HG02571 (cell line): ENCODE data around the gene SLC35D2.
"Not testable (repeated sequence)": the region's sequence is repeated elsewhere in the genome, so short reads cannot be mapped to it uniquely, and the experiment has no call there.

Experiments
- ATAC-seq: cut with Tn5 transposase; IDR thresholded peaks from one replicate; pipeline ENCODE4 v1.9.1; 2021; ENCODE audit warnings: mild to moderate bottlenecking, moderate library complexity; ENCODE audit not compliant: unreplicated experiment

Gene SLC35D2

DNA sequence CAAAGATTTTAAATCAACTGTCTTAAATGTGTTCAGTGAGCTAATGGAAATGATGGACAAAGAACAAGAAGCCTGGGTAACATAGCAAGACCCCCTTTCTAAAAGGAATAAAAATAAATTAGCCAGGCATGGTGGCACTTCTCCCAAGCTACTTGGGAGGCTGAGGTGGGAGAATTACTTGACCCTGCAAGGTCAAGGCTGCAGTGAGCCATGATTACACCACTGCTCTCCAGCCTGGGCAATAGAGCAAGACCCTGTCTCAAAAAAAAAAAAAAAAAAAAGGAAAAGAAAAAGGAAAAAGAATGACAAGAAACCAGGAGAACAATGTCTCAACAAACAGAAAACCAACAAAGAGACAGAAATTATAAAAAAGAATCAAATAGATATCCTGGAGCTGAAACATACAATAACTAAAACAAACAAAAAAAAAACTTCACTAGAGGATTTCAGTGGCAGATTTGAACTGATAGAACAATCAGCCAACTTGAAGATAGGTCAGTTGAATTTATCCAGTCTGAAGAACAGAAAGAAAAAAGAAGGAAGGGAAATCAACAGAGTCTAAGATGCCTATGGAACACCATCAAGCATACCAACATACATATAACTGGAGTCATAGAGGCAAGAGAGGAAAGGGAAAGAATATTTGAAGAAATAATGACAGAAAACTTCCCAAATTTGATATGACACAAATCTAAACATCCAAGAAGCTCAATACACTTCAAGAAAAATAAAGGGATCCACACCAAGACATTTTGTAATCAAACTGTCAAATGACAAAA is 16.8 kb upstream of the SLC35D2 start:
- no peak for ATAC-seq

DNA sequence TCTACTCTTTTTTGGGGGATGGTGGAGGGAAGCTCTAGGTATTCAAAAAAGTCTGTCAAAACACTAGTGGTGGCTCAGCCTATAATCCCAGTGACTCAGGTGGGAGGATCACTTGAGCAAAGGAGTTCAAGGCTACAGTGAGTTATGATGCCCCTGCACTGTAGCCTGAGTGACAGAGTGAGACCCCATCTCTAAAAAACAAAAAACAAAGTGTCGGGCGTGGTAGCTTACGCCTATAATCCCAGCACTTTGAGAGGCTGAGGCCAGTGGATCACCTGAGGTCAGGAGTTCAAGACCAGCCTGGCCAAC is 15.8 kb upstream of the SLC35D2 start:
- no peak for ATAC-seq

DNA sequence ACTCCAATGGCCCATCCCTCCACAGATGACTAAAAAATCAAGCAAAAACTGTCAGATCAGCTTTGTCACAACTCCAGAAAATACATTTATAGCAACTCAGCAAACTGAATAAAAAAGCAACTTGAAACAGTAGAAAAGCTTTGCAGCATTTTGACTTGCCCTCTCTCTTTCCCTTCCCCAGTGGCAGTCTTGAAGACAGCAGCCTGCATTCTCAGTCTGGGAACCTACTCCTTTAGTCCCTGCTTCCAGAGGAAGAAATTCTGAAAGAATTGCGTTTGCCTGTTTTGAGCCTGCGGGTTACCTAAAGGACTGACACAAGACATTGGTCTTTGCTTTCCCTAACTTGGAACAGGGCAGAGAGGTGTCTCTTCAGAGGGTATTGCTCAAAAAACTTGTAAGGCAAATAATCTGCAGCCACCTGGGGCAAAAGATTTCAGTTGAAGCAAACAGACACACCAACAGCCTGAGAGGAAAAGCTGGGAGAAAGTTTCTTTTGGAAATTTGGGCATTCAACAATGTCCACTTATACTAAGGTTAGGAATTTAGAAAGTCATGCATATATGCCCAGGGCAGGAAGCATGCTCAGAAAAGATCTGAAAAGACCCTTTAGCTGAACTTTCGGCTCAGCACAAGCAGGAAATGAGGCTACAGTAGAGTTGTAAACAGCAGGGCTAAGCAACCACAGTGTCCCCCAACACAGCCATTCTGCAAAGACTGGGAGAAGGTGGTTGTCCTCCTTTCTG is 15.2 kb upstream of the SLC35D2 start:
- ATAC-seq = no peak

DNA sequence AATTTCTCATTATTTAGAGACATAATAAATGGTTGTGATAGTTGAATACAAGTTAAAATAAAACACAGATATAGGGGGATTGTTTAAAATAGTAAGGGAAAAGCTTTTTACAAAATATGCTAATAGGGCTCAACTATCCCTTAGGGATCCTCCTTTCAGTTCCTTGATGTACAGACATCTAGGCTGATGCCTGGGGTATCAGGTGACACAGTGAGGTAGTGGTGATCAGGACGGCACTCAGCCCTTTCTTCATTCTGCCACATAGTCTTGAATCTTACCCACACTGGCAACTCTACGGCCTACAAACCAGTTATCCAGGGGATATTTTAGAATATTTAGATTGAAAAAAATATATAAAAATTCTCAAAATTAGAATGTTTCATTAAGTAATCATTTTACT is 12.5 kb upstream of the SLC35D2 start:
- no peak for ATAC-seq

DNA sequence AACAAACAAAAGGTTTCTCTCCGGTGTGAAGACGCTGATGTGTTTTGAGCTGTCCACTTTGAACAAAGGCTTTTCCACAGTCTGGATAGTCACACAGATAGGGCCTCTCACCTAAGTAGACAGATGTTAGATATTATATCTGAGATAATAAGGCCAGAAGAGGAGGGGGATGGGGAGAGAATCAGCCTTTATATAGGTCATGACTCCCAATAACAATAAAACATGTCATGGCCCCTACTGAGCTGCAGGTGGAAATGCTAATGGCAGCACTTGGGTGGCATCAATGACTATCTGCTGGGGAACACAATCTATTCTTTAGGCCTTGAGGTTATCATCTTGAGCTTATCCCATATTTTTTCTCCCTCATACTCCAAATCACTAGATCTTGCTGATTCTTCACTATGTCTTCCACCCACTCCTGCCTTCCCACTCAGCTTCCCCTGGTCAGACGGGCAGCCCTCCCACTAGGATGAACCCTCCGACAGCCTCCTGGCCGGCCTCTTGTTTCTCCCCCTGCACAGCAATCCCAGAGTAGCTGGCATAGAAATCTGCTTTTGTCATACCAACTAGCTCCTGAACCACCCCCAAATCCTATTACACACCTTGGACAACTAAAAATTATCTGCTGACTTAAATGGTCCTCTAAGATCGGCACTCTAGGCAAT is 11.5 kb upstream of the SLC35D2 start:
- no peak for ATAC-seq

DNA sequence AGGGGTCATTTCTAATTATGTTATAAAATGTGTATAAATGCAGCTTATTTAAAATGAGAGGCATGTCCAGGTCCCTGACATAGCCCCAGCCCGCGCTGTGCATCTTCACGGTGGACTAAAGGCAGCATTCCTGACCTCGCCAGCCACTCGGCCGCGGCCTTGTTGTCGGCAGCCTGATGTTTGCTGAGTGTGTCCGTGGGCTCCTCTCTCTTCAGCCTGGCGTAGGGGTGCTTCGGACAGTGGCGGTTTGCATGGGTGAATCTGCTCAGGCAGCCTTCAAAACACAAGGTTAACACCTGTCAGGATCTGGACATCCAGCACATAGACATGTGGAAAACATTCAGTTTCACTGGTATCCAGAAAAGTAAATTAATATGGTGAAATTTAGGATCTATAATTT is 8.8 kb upstream of the SLC35D2 start:
- ATAC-seq = no peak

DNA sequence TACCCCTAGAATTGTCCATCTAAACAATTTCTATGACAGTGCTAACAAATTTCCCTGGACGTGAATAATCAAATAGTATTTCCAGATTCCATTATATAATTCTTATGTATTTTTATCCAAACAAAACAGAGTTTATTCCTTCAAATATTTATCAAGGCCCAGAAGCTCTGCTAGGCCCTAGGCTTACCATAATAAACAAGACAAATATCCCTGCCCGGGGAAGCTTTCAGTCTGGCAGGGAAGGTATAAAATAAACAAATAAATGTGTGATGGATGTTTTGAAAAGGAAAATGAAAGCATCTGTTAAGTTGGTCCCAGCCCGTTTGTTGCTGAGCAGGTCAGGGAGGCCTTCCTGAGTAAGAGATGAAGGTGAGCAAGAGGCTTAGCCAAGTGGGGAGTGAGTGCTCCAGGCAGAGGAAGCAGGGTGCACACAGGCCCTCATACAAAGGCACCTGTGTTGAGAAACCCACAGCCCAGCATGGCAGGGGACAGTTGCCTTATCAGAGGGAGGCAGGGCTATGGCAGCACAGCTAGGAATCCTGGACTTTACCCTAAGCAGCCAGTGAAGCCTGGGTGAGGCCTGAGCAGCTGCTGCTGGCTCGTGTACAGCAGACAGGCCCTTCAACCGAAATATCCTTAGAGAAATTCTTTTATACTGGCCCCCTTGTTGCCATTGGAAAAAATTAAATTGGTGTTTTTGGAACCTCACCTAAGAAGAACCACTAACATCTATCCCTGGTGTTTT is 7.7 kb upstream of the SLC35D2 start:
- no peak for ATAC-seq

DNA sequence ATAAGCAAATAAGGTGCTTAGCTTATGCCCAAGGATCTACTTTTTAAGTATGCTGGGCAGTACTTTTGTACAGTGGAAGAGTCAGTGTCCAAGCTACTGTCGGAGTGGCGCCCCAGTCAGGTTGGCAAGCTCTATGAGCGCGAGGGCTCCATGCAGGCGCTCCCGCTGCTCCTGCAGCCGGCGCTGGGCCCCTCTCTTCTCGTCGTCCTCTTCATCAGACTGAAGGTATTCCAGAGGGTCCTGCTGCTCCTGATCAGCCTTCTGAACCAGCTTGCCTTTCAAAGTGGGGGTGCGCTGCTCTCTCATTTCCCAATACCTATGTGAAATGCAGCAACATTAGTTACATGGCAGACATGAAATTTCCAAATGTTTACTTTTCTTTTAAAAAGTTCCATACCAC is 4.6 kb upstream of the SLC35D2 start:
- ATAC-seq = no peak

DNA sequence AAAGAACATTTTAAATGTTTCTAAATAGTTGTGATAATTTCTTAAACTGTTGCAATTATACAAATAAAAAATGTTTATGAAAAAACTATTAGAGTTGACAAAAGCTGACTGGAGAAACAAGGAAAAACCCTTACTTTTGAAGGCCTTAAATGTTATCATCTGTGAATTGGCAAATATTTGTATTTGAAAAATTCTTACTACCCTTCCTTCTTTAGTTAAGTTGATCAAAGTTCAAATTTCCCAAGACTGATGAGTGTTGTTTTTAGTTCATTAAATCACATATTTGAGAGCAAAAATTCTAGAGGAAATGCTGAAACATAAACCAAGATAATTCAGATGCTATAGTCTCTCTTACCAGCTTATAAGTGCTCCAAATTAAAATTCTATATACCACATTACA is 2.6 kb upstream of the SLC35D2 start:
- no peak for ATAC-seq

DNA sequence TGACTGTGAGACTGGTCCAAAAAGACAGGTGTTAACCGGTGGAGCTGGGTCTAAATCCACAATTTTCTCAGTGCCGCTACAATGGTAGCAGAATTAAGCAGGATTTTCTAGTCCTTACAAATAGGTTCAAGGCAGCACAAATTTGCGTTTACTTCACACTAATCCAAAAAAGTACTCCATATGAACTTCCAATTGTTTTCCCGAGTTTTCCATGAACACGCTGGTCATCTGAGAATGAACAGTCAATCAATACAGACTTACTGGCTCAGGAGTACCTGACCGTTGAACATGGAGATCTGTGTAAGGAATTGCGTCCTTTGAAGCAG is 709 bp downstream of the SLC35D2 start:
- ATAC-seq = no peak

DNA sequence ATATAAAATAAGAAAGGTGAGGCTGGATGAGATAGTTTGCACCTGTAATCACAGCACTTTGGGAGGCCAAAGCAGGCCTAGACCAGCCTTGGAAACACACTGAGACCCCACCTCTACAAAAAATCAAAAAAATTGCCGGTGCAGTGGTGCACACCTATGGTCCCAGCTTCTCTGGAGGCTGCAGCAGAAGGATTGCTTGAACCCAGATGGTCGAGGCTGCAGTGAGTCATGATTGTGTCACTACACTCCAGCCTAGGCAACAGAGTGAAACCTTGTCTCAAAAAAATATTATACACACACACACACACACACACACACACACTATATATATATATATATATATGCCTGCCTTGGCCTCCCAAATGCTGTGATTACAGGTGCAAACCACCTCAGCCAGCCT is 1.3 kb downstream of the SLC35D2 start:
- no peak for ATAC-seq

DNA sequence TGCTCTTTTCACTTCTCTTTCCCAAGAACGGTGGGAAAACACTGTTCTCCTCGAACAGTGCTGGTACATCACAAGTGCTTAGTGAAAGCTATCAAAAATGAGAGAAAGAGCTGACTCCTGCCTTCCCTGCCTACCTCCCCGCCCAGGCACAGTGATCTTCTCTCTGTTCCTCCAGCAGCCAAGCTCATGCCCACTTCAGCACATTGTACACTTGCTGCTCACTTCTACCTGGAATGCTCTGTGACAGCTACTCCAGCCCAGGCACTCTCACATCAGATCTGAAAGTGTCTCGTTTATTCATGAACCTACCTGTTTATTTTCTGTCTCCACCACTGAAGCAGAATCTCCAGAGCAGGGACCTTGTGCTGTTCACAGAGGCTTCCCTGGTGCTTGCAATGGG is 1.8 kb downstream of the SLC35D2 start:
- ATAC-seq = no peak

DNA sequence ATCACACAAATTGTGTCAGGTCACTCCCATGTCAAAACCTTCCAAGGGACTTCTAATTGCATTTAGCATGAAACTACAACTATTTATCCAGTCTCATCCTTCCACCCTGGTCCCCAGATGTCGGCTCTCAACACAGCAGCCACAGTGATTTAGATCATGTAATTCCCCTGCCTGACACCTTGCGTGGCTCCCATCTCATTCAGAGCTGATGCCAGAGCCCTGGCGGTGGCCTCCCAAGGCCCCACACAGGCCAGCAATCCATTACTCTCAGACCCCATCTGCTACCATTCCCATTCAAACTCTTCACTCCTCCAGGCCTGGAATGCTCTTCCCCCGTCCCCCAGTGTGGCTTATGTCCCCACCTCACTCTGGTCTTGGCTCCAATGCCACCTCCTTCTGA is 2.4 kb downstream of the SLC35D2 start:
- ATAC-seq = no peak

DNA sequence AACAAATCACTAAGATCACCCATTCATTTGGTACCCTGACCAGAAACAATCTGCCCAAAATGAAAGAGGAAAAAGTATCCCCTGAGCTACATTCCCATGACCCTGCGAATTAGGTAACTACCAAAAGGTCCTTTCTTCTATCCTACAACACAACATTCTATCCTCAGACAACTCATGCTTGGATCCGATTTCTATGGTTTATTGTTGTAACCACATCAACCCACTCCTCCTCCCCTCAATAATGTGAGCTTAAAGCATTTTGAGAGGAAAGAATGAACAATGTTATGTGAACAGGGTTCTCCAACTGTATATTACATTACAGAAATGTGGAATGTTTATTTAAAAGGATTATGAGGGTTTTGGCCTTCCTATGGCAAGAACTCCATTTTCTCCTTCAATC is 4.0 kb downstream of the SLC35D2 start:
- no peak for ATAC-seq

DNA sequence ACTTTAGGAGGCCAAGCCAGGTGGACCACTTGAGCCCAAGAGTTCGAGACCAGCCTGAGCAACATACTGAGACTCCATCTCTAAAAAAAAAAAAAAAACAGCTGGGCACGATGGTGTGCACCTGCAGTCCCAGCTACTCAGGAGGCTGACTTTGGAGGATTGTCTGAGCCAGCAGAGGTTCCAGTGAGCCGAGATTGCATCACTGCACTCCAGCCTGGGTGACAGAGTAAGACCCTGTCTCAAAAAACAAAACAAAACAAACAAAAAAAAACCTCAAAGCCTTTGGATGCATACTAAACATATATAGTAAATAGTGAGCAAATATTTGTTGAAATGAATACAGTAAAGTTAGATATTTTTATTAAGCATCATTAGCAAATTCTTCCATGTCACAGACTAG is 5.3 kb downstream of the SLC35D2 start:
- ATAC-seq = no peak

DNA sequence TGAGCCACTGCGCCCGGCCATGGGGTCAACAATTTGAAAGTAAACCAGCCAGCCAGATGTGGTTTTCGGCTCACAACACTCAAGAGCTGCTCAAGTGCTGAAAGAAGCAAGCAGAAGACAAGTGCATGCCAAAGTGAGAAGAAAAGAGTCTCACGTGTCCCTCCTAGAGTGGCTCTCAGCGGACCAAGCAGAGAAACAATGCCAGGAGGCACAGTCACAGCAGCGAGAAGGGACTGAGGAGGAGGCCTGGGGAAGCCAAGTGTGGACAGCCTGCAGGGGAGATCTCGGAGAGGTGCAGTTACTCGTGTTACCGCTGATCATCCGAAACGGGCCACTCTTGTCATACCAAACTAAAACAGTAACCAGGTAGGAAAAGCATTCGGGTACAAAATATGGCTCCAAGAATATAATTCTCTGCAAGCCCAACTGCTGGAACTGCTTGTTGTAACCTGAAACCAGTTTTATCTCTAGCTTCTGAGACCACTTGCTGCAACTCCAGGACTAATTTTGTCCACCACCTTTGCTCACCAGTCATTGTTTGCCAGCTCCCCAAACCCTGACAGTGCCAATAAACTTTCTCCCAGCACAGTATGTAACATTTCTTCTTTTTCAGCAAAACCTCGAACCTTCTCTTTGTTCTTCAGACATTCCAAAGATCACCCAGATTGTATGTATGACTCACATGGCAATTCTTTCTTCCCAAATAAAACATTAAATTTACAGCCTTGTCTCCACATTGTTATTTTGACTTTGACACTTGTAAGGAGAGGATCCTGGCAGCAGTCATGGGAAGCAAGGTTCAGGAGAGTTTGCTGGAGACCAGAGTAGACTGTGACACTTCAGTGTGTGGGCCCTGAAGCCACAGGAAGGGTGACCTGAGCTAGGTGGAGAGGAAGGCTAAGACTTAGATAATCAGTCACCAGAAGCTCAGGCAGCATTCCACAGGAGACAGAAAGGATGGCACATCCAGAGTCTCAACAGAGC is 6.3 kb downstream of the SLC35D2 start:
- ATAC-seq = no peak

DNA sequence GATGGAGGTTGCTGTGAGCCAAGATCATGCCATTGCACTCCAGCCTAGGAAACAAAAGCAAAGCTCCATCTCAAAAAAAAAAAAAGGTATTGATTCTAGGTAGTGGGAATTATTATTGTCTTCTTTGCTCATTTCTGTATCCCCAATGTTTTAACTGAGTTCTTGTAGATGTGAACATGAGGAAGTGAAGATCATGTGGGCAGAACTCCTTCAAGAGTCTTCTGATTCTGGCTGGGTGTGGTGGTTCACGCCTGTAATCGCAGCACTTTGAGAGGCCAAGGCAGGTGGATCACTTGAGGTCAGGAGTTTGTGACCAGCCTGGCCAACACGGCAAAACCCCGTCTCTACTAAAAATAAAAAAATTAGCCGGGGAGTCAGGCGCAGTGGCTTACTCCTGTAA is 8.0 kb downstream of the SLC35D2 start:
- not testable (repeated sequence) for ATAC-seq

DNA sequence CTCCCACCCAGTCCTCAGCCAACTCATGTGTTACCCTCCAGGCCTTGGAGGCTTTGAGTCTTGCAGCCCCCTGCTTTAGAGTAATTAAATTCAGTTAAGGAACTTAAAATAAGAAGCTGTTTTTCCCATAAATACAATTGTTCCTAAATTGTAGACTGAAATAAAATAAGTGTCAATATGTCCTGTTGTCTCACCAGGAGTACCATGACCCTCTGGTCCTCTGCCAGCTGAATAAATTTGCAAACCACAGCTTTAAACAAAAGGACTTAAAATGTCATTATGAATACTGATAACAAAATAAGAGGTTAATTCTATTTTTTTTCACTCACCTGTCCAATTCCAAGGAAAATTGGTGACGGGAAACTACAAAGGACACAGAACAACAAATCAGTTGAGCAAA is 15.6 kb downstream of the SLC35D2 start:
- ATAC-seq = no peak

DNA sequence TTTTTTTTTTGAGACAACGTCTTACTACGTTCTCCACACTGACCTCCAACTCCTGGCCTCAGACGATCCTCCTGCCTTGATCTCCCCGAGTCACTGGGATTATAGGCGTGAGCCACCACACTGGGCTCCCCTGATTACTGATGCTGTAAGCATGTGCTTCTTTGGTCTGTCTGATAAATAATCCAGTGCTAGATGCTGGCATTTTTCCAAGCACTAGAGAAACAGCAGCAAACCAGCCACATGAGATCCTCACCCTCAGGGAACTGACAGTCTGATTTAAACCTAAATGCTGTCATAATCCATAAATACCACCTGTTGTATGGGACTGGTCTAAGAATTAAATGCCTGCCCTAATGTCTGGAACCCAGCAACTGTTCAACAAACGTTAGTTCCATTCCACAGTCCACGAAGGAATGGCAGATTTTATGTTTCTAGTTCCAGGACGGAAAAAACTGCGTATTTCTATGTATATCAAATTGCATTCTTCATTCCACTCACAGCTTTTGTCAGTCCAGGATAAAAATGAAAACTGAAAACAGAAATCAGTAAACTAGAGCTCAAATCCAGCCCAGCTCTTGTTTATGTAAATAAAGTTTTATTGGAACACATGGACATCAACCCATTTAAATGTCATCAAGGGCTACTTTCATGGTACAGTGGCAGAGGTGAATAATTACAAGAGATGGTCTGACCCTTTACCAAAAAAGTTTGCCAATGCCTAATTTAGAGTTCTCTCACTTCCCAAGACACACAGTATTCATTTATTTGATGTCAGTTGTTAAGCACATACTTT is 20.1 kb downstream of the SLC35D2 start:
- ATAC-seq = no peak

DNA sequence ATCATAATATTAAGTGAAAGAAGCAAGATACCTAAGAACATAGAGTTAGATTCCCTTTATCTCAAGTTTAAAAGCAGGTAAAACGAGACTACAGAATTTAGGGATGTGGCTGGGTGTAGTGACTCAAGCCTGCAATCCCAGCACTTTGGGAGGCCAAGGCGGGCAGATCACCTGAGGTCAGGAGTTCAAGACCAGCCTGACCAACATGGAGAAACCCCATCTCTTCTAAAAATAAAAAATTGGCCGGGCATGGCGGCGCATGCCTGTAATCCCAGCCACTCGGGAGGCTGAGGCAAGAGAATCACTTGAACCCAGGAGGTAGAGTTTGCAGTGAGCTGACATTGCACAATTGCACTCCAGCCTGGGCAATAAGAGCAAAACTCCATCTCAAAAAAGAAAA is 21.4 kb downstream of the SLC35D2 start:
- not testable (repeated sequence) for ATAC-seq
